ENCODE results near the gene OR6K3. TPM values are rescaled to one million over a fixed set of nuclear protein-coding genes. Genes with fewer than 3 reads are reported as not detected.

The OR6K3 gene
- total RNA-seq, 1 donor from 2014 or later, result not detected

DNA sequence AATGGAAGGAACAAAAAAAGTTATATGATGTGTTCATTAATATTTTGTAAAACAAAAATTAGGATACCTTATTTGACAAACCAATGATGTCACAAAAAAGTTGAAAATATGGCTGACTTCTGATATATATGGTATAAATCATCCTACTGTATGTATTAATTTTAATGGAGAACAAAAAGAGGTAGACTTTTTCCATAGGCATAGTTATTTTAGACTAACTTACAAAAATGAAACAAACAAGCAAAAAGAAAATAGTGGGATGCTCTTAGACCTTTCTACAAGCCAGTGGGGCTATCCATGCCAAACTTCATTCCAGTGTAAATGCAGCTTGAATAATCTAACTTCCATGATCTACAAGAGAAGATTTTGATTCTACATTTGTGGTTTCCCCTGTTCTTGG is 33.5 kb downstream of the OR6K3 start:
- no peak for DNase-seq (ENCODE audit: low spot score)

- no peak for DNase-seq (ENCODE audit: low spot score)
These were observed 34.2 kb downstream of the OR6K3 start, which contains the start of gene SPTA1 for GRCh38 chr1:158686111-158687009. Gene SPTA1 (minus strand): TSS chr1:158686715. CDS start chr1:158686517, 198 bp downstream.

GRCh38 chr1:158685085-158685484 is 35.4 kb downstream of the OR6K3 start:
- no peak for DNase-seq (ENCODE audit: low spot score)

DNA sequence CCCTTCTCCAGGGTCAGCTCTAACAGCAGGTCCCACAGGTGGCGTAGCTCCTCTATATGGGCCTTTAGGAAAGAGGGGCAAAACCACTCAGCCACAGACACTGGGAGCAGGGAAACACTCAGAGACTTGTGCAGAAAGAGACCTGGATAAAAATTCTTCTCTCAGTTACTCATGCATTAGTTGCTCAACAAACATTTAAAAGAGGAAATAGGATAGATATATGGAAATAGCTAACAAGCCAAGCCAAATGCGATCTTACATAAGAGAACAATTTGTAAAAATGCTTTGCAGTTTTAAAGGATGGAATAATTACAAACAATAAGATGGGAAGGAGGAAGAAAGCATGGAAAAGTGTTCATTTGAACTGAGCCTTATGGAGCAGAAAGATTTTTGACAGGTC is 38.9 kb downstream of the OR6K3 start:
- no peak for DNase-seq (ENCODE audit: low spot score)

DNA sequence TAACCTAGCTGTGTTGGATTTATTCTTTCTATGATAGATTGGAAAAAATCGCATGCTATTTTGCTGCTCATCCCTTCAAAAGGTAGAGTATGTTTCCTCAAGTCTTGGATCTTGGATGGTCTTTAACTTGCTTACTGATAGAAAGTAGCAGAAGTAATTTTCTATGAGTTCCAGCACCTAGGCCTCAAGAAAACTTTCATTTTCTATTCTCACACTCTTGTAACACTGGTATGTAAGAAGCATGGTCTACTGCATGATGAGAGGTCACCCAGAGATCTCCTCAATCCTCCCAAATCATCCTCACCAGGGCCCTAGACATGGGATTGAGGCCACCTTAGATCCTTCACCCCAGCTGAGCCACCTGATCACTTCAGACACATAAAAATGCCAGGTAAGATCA is 41.2 kb downstream of the OR6K3 start:
- DNase-seq (ENCODE audit: low spot score), result no peak

- no peak for DNase-seq (ENCODE audit: low spot score)
These were observed 44.8 kb downstream of the OR6K3 start for GRCh38 chr1:158675563-158676323.

GRCh38 chr1:158674302-158674701 is 46.2 kb downstream of the OR6K3 start:
- no peak for DNase-seq (ENCODE audit: low spot score)

Other genes starting within 250 kb of the OR6K3 start
- not detected for gene OR10R2, start 248.5 kb downstream of the OR6K3 start, total RNA-seq
- not detected for gene OR6Y1, start 166.3 kb downstream of the OR6K3 start, total RNA-seq
- gene OR6P1, start 150.1 kb downstream of the OR6K3 start, total RNA-seq, result not detected
- gene OR10X1, start 140.8 kb downstream of the OR6K3 start, total RNA-seq, result not detected
- not detected for gene OR10Z1, start 115.5 kb downstream of the OR6K3 start, total RNA-seq
- gene SPTA1, start 34.0 kb downstream of the OR6K3 start, total RNA-seq, result 0.55 TPM
- gene OR6K2, start 20.1 kb downstream of the OR6K3 start, total RNA-seq, result not detected
- not detected for gene OR6K6, start 34.0 kb upstream of the OR6K3 start, total RNA-seq
- gene OR6N1, start 51.5 kb upstream of the OR6K3 start, total RNA-seq, result not detected
- not detected for gene OR6N2, start 60.5 kb upstream of the OR6K3 start, total RNA-seq
- gene MNDA, start 110.6 kb upstream of the OR6K3 start, total RNA-seq, result 23.8 TPM
- 1.4 TPM for gene PYHIN1, start 210.8 kb upstream of the OR6K3 start, total RNA-seq